Prostate gland (tissue), 2 donors: ENCODE results near the gene PNKP.

Experiments
- CTCF ChIP-seq, 4 experiments: fragments of 200-600 bp in 2 of 4; fragments of 450-650 bp in 2 of 4; sonication (generic) in 2 of 4; IDR thresholded peaks; 1 replicate in 3 of 4; 2 replicates in 1 of 4; pipeline ENCODE4 v1.5.1; 2016 to 2019; ENCODE audit warnings: antibody characterized with exemption in 4 of 4, mild to moderate bottlenecking in 2 of 4, moderate library complexity in 2 of 4
- POLR2AphosphoS5 ChIP-seq: sonication (generic); formaldehyde crosslinking; IDR thresholded peaks from one replicate; pipeline ENCODE4 v1.6.1; 2017; ENCODE audit warnings: antibody characterized with exemption

DNA sequence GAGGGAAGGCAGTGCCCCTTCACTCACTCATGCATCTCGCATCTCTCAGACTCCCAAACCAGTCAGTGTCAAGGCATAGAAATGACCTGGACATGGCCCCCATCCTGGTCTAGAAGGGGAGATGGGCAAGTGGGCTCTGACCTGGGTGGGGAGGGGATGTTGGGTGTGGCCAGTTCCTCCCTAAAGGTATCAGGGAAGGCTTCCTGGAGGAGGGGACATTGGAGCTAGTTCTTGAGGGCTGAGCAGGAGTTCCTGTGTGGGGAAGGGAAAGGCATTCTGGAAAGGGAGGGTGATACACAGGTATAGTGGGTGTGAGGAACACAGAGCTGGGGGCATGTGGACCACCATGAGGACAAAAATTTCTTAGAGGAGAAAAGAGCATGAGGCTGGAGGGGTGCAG, 25.3 kb upstream of the PNKP start:
- TF ChIP-seq POLR2AphosphoS5 = no peak
- TF ChIP-seq CTCF (IDR thresholded peaks at IDR 0.05) = no peak
